K562 (cell line): ENCODE measurements around the gene RPL15. TPM values are rescaled to one million over a fixed set of nuclear protein-coding genes. Genes with fewer than 3 reads are reported as not detected.
A peak's percentile ranks its signal among the peaks of the same experiment; 100 is the strongest.

Experiments used
- ATAC-seq: fragments of 200-7000 bp; cut with Tn5 transposase; 3 replicates; pipeline ENCODE4 v1.9.1; 2020; ENCODE audit warnings: moderate library complexity
- BruUV-seq: library from RNA; stranded (reverse); fragments of 400-500 nt; replicated peaks from 2 replicates; lab custom pipeline; 2021; lab: Mats Ljungman, UMichigan
- CTCF ChIA-PET: fragments of 300-600 bp; formaldehyde crosslinking; extraction: SDS; loops from one replicate; lab custom pipeline; 2021; ENCODE audit warnings: low intra/inter-chr PET ratio; lab: Yijun Ruan, JAX
- POLR2A ChIA-PET: fragments of 300-600, 350-650 bp; sonication (Branson Sonifier 250); formaldehyde crosslinking; extraction: SDS; loops from one replicate; lab custom pipeline; 2021; ENCODE audit warnings: antibody characterized with exemption, inconsistent platforms; lab: Yijun Ruan, JAX
- DNase-seq, 4 experiments: peaks; one replicate each; pipeline versions ENCODE4 v3.0.0 to v3.0.0-alpha.2; 2011 to 2018; ENCODE audit warnings: low spot score in 3 of 4, mixed read lengths in 3 of 4; ENCODE audit errors: extremely low read depth in 1 of 4
- FAIRE-seq: peaks from 2 replicates; lab custom pipeline; 2011; peaks lifted over from hg19 to GRCh38; lab: Jason Lieb, UNC
- H2AFZ ChIP-seq: 2 replicates; pipeline ENCODE4 v1.6.0; 2011; ENCODE audit warnings: low read depth, low read length, control low read depth, inconsistent platforms
- H3K27ac ChIP-seq: fragments of 200-600 bp; 3 replicates; pipeline ENCODE4 v1.8.0; 2011; ENCODE audit warnings: low read depth, mild to moderate bottlenecking, control low read depth, inconsistent platforms, low read length, moderate library complexity, mixed read lengths; ENCODE audit errors: extremely low read depth
- H3K27me3 ChIP-seq, 2 experiments: fragments of 300-600 bp in 1 of 2; 2 replicates in 1 of 2; 3 replicates in 1 of 2; pipeline versions ENCODE4 v1.6.0 to v1.8.0; 2011; ENCODE audit warnings: inconsistent platforms in 2 of 2, low read length in 2 of 2, mild to moderate bottlenecking in 1 of 2, mixed read lengths in 1 of 2, moderate library complexity in 1 of 2; ENCODE audit not compliant: control insufficient read depth in 2 of 2, insufficient read depth in 2 of 2
- H3K36me3 ChIP-seq: fragments of 300-600 bp; 3 replicates; pipeline ENCODE4 v1.8.0; 2011; ENCODE audit warnings: mild to moderate bottlenecking, low read length, inconsistent platforms; ENCODE audit not compliant: control insufficient read depth, insufficient read depth
- H3K4me1 ChIP-seq, 2 experiments: fragments of 200-600 bp in 1 of 2; replicated peaks in 1 of 2; 2 replicates in 1 of 2; 3 replicates in 1 of 2; pipeline versions ENCODE4 v1.5.1 to v1.8.0; 2011; ENCODE audit warnings: inconsistent platforms in 2 of 2, low read length in 2 of 2, mild to moderate bottlenecking in 1 of 2, mixed read lengths in 1 of 2, moderate library complexity in 1 of 2; ENCODE audit not compliant: control insufficient read depth in 2 of 2, insufficient read depth in 2 of 2
- H3K4me2 ChIP-seq: 2 replicates; pipeline ENCODE4 v1.6.1; 2011; ENCODE audit warnings: low read length, control low read depth, inconsistent platforms, mixed read lengths; ENCODE audit not compliant: insufficient read depth
- H3K4me3 ChIP-seq: fragments of 200-600 bp; sonication (generic), shearing (Covaris generic); 2 replicates; pipeline ENCODE4 v1.5.1; 2016; ENCODE audit warnings: control low read depth, inconsistent platforms
- H3K79me2 ChIP-seq: fragments of 200-600 bp; 3 replicates; pipeline ENCODE4 v1.8.0; 2011; ENCODE audit warnings: low read length, inconsistent platforms; ENCODE audit not compliant: control insufficient read depth, insufficient read depth
- H3K9ac ChIP-seq, 2 experiments: 2 replicates each; pipeline versions ENCODE4 v1.6.0 to v1.6.1; 2011; ENCODE audit warnings: low read depth in 2 of 2, low read length in 2 of 2, control low read depth in 1 of 2, inconsistent platforms in 1 of 2, mild to moderate bottlenecking in 1 of 2, mixed read lengths in 1 of 2; ENCODE audit not compliant: insufficient read depth in 1 of 2
- H3K9me1 ChIP-seq: one replicate; pipeline ENCODE4 v1.6.0; 2011; ENCODE audit warnings: inconsistent platforms, mild to moderate bottlenecking, low read length, moderate library complexity; ENCODE audit not compliant: control insufficient read depth, insufficient read depth
- H3K9me3 ChIP-seq: replicated peaks from 2 replicates; pipeline ENCODE4 v1.5.1; 2011; ENCODE audit warnings: low read depth, low read length, inconsistent platforms; ENCODE audit not compliant: control insufficient read depth, insufficient read depth
- H4K20me1 ChIP-seq: replicated peaks from 2 replicates; pipeline ENCODE4 v1.6.1; 2011; ENCODE audit warnings: low read length, inconsistent platforms, mixed read lengths; ENCODE audit not compliant: control insufficient read depth, insufficient read depth
- CEBPB ChIP-seq: fragments of 450-650 bp; IDR thresholded peaks from 2 replicates; pipeline ENCODE4 v1.6.1; 2016; ENCODE audit warnings: missing genetic modification characterization, missing compliant biosample characterization
- NFIC ChIP-seq: fragments of 450-650 bp; IDR thresholded peaks from 2 replicates; pipeline ENCODE4 v1.6.1; 2017; ENCODE audit warnings: mild to moderate bottlenecking, inconsistent platforms
- NFIX ChIP-seq: fragments of 250-450 bp; sonication (Bioruptor Pico); IDR thresholded peaks from 2 replicates; pipeline ENCODE4 v1.4.0; 2020; ENCODE audit warnings: low read depth, mild to moderate bottlenecking, moderate library complexity
- PBX2 ChIP-seq, 2 experiments: IDR thresholded peaks in 1 of 2; conservative IDR thresholded peaks in 1 of 2; 2 replicates each; pipeline ENCODE4 v1.6.1; 2016; ENCODE audit warnings: low read depth in 2 of 2, mild to moderate bottlenecking in 1 of 2, missing compliant biosample characterization in 1 of 2, missing genetic modification characterization in 1 of 2, moderate library complexity in 1 of 2
- WGBS: fragments of 100-300 bp; shearing (Covaris generic); methylation state at CpG from one replicate; pipeline ENCODE4 v1.1.6; 2016; ENCODE audit warnings: low coverage, mixed read lengths; ENCODE audit not compliant: insufficient coverage; ENCODE audit errors: missing lambda C conversion rate; 5-methylcytosine and 5-hydroxymethylcytosine counted together
- in situ Hi-C: fragments of 300-500 bp; cut with MboI; formaldehyde crosslinking; loops from 4 replicates; pipeline ENCODE4 v1.15.0; 2018; ENCODE audit warnings: inconsistent platforms, mixed read lengths
- intact Hi-C: fragments of 100-400 bp; cut with micrococcal nuclease; formaldehyde crosslinking; loops from 2 replicates; pipeline ENCODE4 v1.14.2; 2022
- polyA plus RNA-seq, 8 experiments: library from polyadenylated mRNA; depleted of rRNA in 4 of 8; stranded (reverse) in 5 of 8; unstranded in 3 of 8; fragments of >200 nt; fragmentation: Nextera tagmentation in 2 of 8; fragmentation: Illumina TruSeq in 1 of 8; extraction: Ambion mirVana in 2 of 8; extraction: Trizol in 1 of 8; gene quantifications; 2 replicates each; pipeline versions ENCODE4 v1.2.1 to v1.2.3, GENCODE V29; 2011 to 2014; ENCODE audit warnings: inconsistent platforms in 1 of 8, missing spikeins in 1 of 8
- total RNA-seq, 7 experiments: library from RNA; depleted of rRNA in 6 of 7; stranded (reverse); fragments of >200 nt in 6 of 7; fragmentation: Illumina TruSeq in 2 of 7; extraction: Trizol in 2 of 7; gene quantifications; 2 replicates each; pipeline versions ENCODE4 v1.2.1 to v1.2.3, GENCODE V29; 2011 to 2021; ENCODE audit warnings: low replicate concordance in 1 of 7

Gene RPL15
- total and polyA plus RNA-seq, 9 of the 15 experiments (the other 6 are each of a cell fraction or from before 2014, with no cell fraction given), result 2,393 to 8,850 (median 3,928) TPM

GRCh38 chr3:23968463-23969184, 51.7 kb downstream of the RPL15 start:
- ChIA-PET CTCF (no interaction called here), POLR2A (interaction anchor here (0.6 to 2.1 kb wide), 4 partner anchors 11 to 103 kb away, joined by 3 to 6 read pairs (median 4); no protein-coding TSS in a partner anchor)
- ATAC-seq (no peak), DNase-seq (no peak), FAIRE-seq (no peak)
- H3K4me3 ChIP-seq, result no peak overlapping the region
- no peaks in the 10 kb centered on the region for H3K79me2 ChIP-seq
- 37% methylated on average over 5 of the region's 5 CpGs for WGBS
- H3K27ac ChIP-seq, result no peak overlapping the region
- no peaks in the 10 kb centered on the region for H4K20me1 ChIP-seq
- no peaks in the 10 kb centered on the region for H3K36me3 ChIP-seq
- TF ChIP-seq CEBPB (tag) (no peak), PBX2 (CRISPR knock-in tag; IDR thresholded peaks at IDR 0.05; ENCODE audit: low read depth) (no peak), PBX2 (tag; conservative IDR thresholded peaks at IDR 0.05; ENCODE audit: low read depth) (0 out of 2 replicates have a peak, but pooled peaks have one; percentile 15), NFIC (peak; percentile 93), NFIX (peak; percentile 36; the same call in 1 of the 2 replicates)
- H3K9me3 ChIP-seq, result no peaks in the 10 kb centered on the region
- H3K9me1 ChIP-seq, result no peaks in the 10 kb centered on the region
- BruUV-seq, result no TSS peak
- no peak overlapping the region for H3K9ac ChIP-seq
- no peak overlapping the region for H2AFZ ChIP-seq
- in situ Hi-C loops (no loop called here), intact Hi-C loops (no loop called here)
- no peaks in the 10 kb centered on the region for H3K4me1 ChIP-seq
- no peak overlapping the region for H3K4me2 ChIP-seq
- H3K27me3 ChIP-seq, result no peaks in the 10 kb centered on the region
